Endodermal cell (in vitro differentiated cells): Measurements from ENCODE around the gene ENPP6. TPM values are rescaled to one million over a fixed set of nuclear protein-coding genes. Genes with fewer than 3 reads are reported as not detected.

ENCODE experiments used
- DNase-seq: peaks from one replicate; pipeline ENCODE4 v3.0.0-alpha.2; 2017
- H3K27ac ChIP-seq: 2 replicates; pipeline ENCODE4 v1.5.1; 2013; ENCODE audit warnings: mild to moderate bottlenecking, low read depth, low read length, moderate library complexity
- H3K27me3 ChIP-seq: 2 replicates; pipeline ENCODE4 v1.6.1; 2013; ENCODE audit warnings: mild to moderate bottlenecking, low read length, moderate library complexity; ENCODE audit not compliant: insufficient read depth, control insufficient read depth, poor library complexity, severe bottlenecking
- H3K36me3 ChIP-seq: 2 replicates; pipeline ENCODE4 v1.7.0; 2013; ENCODE audit warnings: mild to moderate bottlenecking, low read length, moderate library complexity; ENCODE audit not compliant: control insufficient read depth, insufficient read depth
- H3K4me1 ChIP-seq: one replicate; pipeline ENCODE4 v1.7.0; 2013; ENCODE audit warnings: low read length; ENCODE audit not compliant: control insufficient read depth, insufficient read depth
- H3K4me3 ChIP-seq: 2 replicates; pipeline ENCODE4 v1.5.1; 2013; ENCODE audit warnings: mild to moderate bottlenecking, low read length, moderate library complexity
- H3K9ac ChIP-seq: 2 replicates; pipeline ENCODE4 v1.6.1; 2013; ENCODE audit warnings: mild to moderate bottlenecking, low read length, moderate library complexity; ENCODE audit not compliant: poor library complexity, severe bottlenecking; ENCODE audit errors: extremely low read depth
- H3K9me3 ChIP-seq: 2 replicates; pipeline ENCODE4 v1.6.1; 2013; ENCODE audit warnings: mild to moderate bottlenecking, low read length, moderate library complexity; ENCODE audit not compliant: control insufficient read depth
- H3K27ac Mint-ChIP-seq: 2 replicates; pipeline ENCODE4 v1.8.0; 2020; ENCODE audit warnings: mixed read lengths
- H3K27me3 Mint-ChIP-seq: 2 replicates; pipeline ENCODE4 v1.8.0; 2021; ENCODE audit warnings: mild to moderate bottlenecking, mixed read lengths; ENCODE audit not compliant: insufficient read depth
- H3K36me3 Mint-ChIP-seq: 2 replicates; pipeline ENCODE4 v1.8.0; 2020; ENCODE audit warnings: low read depth, mixed read lengths
- H3K4me1 Mint-ChIP-seq: 2 replicates; pipeline ENCODE4 v1.8.0; 2020; ENCODE audit warnings: mixed read lengths
- H3K4me3 Mint-ChIP-seq: 2 replicates; pipeline ENCODE4 v1.8.0; 2020; ENCODE audit warnings: mild to moderate bottlenecking, moderate library complexity, mixed read lengths
- H3K9me3 Mint-ChIP-seq: 2 replicates; pipeline ENCODE4 v1.8.0; 2020; ENCODE audit warnings: mild to moderate bottlenecking, mixed read lengths
- WGBS, 2 experiments: methylation state at CpG; one replicate each; pipeline versions ENCODE4 v1.1.5 to v1.1.7; 2013; ENCODE audit warnings: missing lambda C conversion rate in 2 of 2, mixed read lengths in 1 of 2; ENCODE audit not compliant: insufficient coverage in 1 of 2, insufficient read length in 1 of 2; 5-methylcytosine and 5-hydroxymethylcytosine counted together
- total RNA-seq, 2 donors: library from RNA; stranded (reverse); fragmentation: NEBNext Ultra II Directional in 1 of 2; extraction: Animal tissue kit (Norgen Biotek cat#: 25700) in 1 of 2; gene quantifications; 2 replicates in 1 of 2; 3 replicates in 1 of 2; pipeline ENCODE4 v1.2.1, GENCODE V29; 2021
- TF ChIP-seq, protein P1 (sequence below): fragments of 200-600 bp; sonication (generic); conservative IDR thresholded peaks from 2 replicates; pipeline ENCODE4 v1.5.0; 2021; ENCODE audit warnings: antibody characterized with exemption, mild to moderate bottlenecking

Gene ENPP6
- total RNA-seq, 2 donors from 2014 or later, result 0.07 TPM; not detected in 1

DNA sequence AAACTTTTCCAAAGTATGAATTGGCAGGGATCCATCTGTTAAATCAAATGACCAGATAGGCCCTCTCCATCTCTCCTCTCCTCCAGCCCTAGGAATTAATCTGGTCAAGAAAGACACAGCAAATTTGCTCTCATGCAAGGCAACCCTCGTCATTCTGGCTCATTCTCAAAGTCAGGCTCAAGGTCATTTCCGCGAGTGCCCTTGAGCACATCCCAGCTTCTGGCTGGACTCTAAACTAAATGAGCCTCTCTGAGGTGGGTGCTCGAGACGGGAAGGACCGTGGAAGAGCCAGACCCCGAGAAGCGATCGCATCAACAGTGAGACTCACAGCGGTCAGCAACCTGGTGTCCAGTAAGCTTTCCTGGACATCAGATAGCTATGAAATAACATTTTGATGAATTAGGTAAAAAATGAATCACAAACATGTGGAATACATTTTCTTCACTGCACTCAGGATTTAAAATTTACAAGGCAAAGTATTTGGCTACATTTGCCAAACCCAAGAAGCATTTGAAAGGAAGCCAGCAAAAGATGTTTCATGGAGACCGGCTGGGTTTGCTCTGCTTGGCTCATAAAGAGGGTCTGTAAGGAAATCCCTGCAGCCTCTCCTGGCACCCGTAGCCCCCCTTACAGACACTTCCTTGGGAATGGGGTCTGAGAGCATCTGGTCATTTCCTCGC, 121.0 kb downstream of the ENPP6 start:
- Histone ChIP-seq H3K27ac (no peak overlapping the region), H3K4me3 (no peak overlapping the region), H3K4me1 (no peaks in the 10 kb centered on the region), H3K27me3 (no peaks in the 10 kb centered on the region), H3K9me3 (no peaks in the 10 kb centered on the region), H3K9ac (no peak overlapping the region), H3K36me3 (no peaks in the 10 kb centered on the region)
- 93 to 97% methylated on average over 13 of the region's 13 CpGs for WGBS, 2 experiments
- DNase-seq, result no peak
- Mint-ChIP-seq H3K4me1 (no peaks in the 10 kb centered on the region), H3K9me3 (no peaks in the 10 kb centered on the region), H3K4me3 (peak overlapping the region; percentile 20), H3K36me3 (no peaks in the 10 kb centered on the region), H3K27me3 (peaks cover 19% of the 10 kb centered on the region), H3K27ac (no peak overlapping the region)
- TF ChIP-seq, protein P1, sequence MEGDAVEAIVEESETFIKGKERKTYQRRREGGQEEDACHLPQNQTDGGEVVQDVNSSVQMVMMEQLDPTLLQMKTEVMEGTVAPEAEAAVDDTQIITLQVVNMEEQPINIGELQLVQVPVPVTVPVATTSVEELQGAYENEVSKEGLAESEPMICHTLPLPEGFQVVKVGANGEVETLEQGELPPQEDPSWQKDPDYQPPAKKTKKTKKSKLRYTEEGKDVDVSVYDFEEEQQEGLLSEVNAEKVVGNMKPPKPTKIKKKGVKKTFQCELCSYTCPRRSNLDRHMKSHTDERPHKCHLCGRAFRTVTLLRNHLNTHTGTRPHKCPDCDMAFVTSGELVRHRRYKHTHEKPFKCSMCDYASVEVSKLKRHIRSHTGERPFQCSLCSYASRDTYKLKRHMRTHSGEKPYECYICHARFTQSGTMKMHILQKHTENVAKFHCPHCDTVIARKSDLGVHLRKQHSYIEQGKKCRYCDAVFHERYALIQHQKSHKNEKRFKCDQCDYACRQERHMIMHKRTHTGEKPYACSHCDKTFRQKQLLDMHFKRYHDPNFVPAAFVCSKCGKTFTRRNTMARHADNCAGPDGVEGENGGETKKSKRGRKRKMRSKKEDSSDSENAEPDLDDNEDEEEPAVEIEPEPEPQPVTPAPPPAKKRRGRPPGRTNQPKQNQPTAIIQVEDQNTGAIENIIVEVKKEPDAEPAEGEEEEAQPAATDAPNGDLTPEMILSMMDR, result no peak

DNA sequence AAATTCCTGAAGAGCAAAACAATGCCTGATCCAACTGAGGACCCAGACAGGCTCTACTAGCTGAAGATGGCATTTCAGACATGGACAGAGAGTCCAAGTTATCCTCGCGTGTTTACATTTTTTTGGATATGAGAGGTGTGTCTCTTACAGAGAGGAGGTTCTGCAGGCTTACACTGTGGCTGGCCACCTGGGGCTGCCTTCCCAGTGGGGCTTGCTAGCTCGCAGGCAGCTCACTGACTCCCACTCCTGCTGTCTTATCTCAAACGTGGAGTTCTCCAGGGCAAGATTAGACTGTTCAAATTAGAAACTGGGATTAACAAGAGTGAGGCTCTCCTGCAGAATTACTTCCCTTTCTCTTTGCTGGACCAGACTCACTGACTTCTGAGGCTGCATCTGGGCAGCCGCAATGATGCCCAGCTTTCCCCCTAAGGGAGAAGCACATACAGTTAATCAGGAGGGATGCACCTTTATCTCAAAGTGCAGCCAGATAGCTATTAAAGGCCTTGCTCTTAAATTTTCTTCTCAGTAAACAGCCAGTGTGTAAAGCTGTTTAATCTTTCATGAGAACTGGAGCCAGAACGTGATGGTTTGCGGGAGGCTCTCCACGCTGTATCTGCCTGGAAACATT, 123.0 kb downstream of the ENPP6 start:
- Mint-ChIP-seq H3K27ac (no peak overlapping the region), H3K4me1 (no peaks in the 10 kb centered on the region), H3K27me3 (peaks cover 19% of the 10 kb centered on the region), H3K36me3 (no peaks in the 10 kb centered on the region), H3K4me3 (no peak overlapping the region), H3K9me3 (no peaks in the 10 kb centered on the region)
- DNase-seq, result no peak
- no peaks in the 10 kb centered on the region for H3K4me1 ChIP-seq
- H3K9ac ChIP-seq, result no peak overlapping the region
- no peaks in the 10 kb centered on the region for H3K27me3 ChIP-seq
- TF ChIP-seq, protein P1, result no peak
- WGBS, 2 experiments, result 82 to 83% methylated on average over 8 of the region's 8 CpGs
- H3K9me3 ChIP-seq, result no peaks in the 10 kb centered on the region
- no peaks in the 10 kb centered on the region for H3K36me3 ChIP-seq
- H3K27ac ChIP-seq, result no peak overlapping the region
- H3K4me3 ChIP-seq, result no peak overlapping the region

DNA sequence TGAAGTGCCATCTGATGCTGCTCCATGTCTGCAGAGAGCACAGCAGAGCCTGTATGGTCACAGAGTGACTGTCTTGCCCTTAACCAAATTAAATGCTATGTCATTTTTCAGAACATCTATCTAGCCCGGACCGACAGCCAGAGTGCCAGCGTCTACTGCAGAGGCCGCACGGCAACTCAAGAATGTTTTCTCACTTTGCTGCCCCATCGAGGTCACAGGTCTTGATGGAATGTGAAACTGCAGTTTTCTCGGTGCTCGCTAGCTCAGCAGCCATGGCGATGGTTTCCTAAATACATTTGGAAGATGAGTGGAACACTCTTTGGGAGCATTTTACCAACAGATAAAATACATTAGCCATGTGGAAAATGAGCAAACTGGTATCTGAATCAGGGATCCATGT, 125.7 kb downstream of the ENPP6 start:
- Histone ChIP-seq H3K27me3 (no peaks in the 10 kb centered on the region), H3K27ac (no peak overlapping the region), H3K9me3 (no peaks in the 10 kb centered on the region), H3K36me3 (no peaks in the 10 kb centered on the region), H3K4me1 (no peaks in the 10 kb centered on the region), H3K4me3 (no peak overlapping the region), H3K9ac (no peak overlapping the region)
- WGBS, 2 experiments, result 95 to 98% methylated on average over 7 to 9 of the region's 9 CpGs
- Mint-ChIP-seq H3K4me3 (no peak overlapping the region), H3K9me3 (peaks cover 6% of the 10 kb centered on the region), H3K36me3 (no peaks in the 10 kb centered on the region), H3K27me3 (peaks cover 17% of the 10 kb centered on the region), H3K4me1 (no peaks in the 10 kb centered on the region), H3K27ac (no peak overlapping the region)
- TF ChIP-seq, protein P1, result no peak
- DNase-seq, result no peak
